Neural cell (in vitro differentiated cells): ENCODE data around the gene ADAMTS15. TPM values are rescaled to one million over a fixed set of nuclear protein-coding genes. Genes with fewer than 3 reads are reported as not detected.

Experiments used
- H2AFZ ChIP-seq: fragments of 200-600, 300-800 bp; sonication (generic), shearing (Covaris generic); 2 replicates; pipeline ENCODE4 v1.6.0; 2014; ENCODE audit warnings: low read depth, mild to moderate bottlenecking, antibody characterized with exemption, low read length, moderate library complexity
- H3F3A ChIP-seq: fragments of 200-600 bp; shearing (Covaris generic); 2 replicates; pipeline ENCODE4 v1.6.1; 2016; ENCODE audit warnings: mild to moderate bottlenecking, moderate library complexity, mixed read lengths, antibody characterized with exemption, low read length; ENCODE audit not compliant: insufficient read depth, poor library complexity, severe bottlenecking
- H3K27ac ChIP-seq: fragments of 200-600, 300-800 bp; sonication (generic), shearing (Covaris generic); 2 replicates; pipeline ENCODE4 v1.5.1; 2014; ENCODE audit warnings: mild to moderate bottlenecking, low read length, moderate library complexity
- H3K27me3 ChIP-seq: fragments of 300-800, 200-600 bp; sonication (generic), shearing (Covaris generic); 2 replicates; pipeline ENCODE4 v1.6.0; 2014; ENCODE audit warnings: mild to moderate bottlenecking, low read depth, low read length, moderate library complexity; ENCODE audit not compliant: insufficient read depth
- H3K36me3 ChIP-seq: fragments of 300-800, 200-600 bp; sonication (generic), shearing (Covaris generic); 2 replicates; pipeline ENCODE4 v1.5.1; 2014; ENCODE audit warnings: mild to moderate bottlenecking, antibody characterized with exemption, low read length, moderate library complexity; ENCODE audit not compliant: insufficient read depth
- H3K4me2 ChIP-seq: fragments of 300-800, 200-600 bp; sonication (generic), shearing (Covaris generic); 2 replicates; pipeline ENCODE4 v1.6.0; 2014; ENCODE audit warnings: mild to moderate bottlenecking, low read length
- H3K4me3 ChIP-seq: fragments of 300-800, 200-600 bp; sonication (generic), shearing (Covaris generic); 2 replicates; pipeline ENCODE4 v1.5.1; 2014; ENCODE audit warnings: mild to moderate bottlenecking, low read length, moderate library complexity
- H3K79me2 ChIP-seq: fragments of 200-600 bp; shearing (Covaris generic); replicated peaks from 2 replicates; pipeline ENCODE4 v1.6.0; 2014; ENCODE audit warnings: mild to moderate bottlenecking, low read length, moderate library complexity; ENCODE audit not compliant: insufficient read depth
- H3K9ac ChIP-seq: fragments of 300-800, 200-600 bp; sonication (generic), shearing (Covaris generic); 2 replicates; pipeline ENCODE4 v1.6.1; 2016; ENCODE audit warnings: mild to moderate bottlenecking, low read length, mixed read lengths
- H3K9me2 ChIP-seq: fragments of 200-600 bp; shearing (Covaris generic); 2 replicates; pipeline ENCODE4 v1.6.1; 2016; ENCODE audit warnings: mild to moderate bottlenecking, low read length, mixed read lengths; ENCODE audit not compliant: insufficient read depth
- H3K9me3 ChIP-seq: fragments of 200-600, 300-800 bp; sonication (generic), shearing (Covaris generic); 2 replicates; pipeline ENCODE4 v1.6.1; 2016; ENCODE audit warnings: mild to moderate bottlenecking, mixed run types, low read length, moderate library complexity, mixed read lengths
- H4K20me1 ChIP-seq: fragments of 200-600 bp; shearing (Covaris generic); 2 replicates; pipeline ENCODE4 v1.6.1; 2016; ENCODE audit warnings: mild to moderate bottlenecking, mixed run types; ENCODE audit not compliant: insufficient read depth
- EP300 ChIP-seq: fragments of 450-650 bp; conservative IDR thresholded peaks from 2 replicates; pipeline ENCODE4 v1.6.1; 2014; ENCODE audit warnings: antibody characterized with exemption, mild to moderate bottlenecking, moderate library complexity; ENCODE audit not compliant: poor library complexity, severe bottlenecking
- EZH2 ChIP-seq: fragments of 200-600, 300-800 bp; shearing (Covaris generic), sonication (generic); IDR thresholded peaks from 2 replicates; pipeline ENCODE4 v1.6.1; 2014; ENCODE audit warnings: antibody characterized with exemption, low read length, borderline replicate concordance, mild to moderate bottlenecking; ENCODE audit not compliant: insufficient read depth, poor library complexity, severe bottlenecking
- MXI1 ChIP-seq: fragments of 450-650 bp; conservative IDR thresholded peaks from 2 replicates; pipeline ENCODE4 v1.6.1; 2014; ENCODE audit warnings: antibody characterized with exemption, mild to moderate bottlenecking; ENCODE audit not compliant: poor library complexity, severe bottlenecking
- POLR2AphosphoS5 ChIP-seq: IDR thresholded peaks from 2 replicates; pipeline ENCODE4 v1.6.1; 2012
- RAD21 ChIP-seq: fragments of 450-650 bp; conservative IDR thresholded peaks from 2 replicates; pipeline ENCODE4 v1.6.1; 2014; ENCODE audit warnings: antibody characterized with exemption, mild to moderate bottlenecking, moderate library complexity
- SMC3 ChIP-seq: fragments of 450-650 bp; conservative IDR thresholded peaks from 2 replicates; pipeline ENCODE4 v1.6.1; 2014; ENCODE audit warnings: antibody characterized with exemption, mild to moderate bottlenecking, moderate library complexity; ENCODE audit not compliant: poor library complexity
- TAF1 ChIP-seq: IDR thresholded peaks from 2 replicates; pipeline ENCODE4 v1.6.1; 2012; ENCODE audit warnings: low read depth
- polyA plus RNA-seq: library from polyadenylated mRNA; depleted of rRNA; stranded (reverse); fragments of >200 nt; gene quantifications from 2 replicates; pipeline ENCODE4 v1.2.3, GENCODE V29; 2014
- TF ChIP-seq, protein P1 (sequence below): fragments of 450-650 bp; IDR thresholded peaks from 2 replicates; pipeline ENCODE4 v1.5.1; 2014; ENCODE audit warnings: antibody characterized with exemption, mild to moderate bottlenecking, moderate library complexity; ENCODE audit not compliant: poor library complexity, severe bottlenecking
- TF ChIP-seq, protein P2 (sequence below): IDR thresholded peaks from 2 replicates; pipeline ENCODE4 v1.6.1; 2012; ENCODE audit warnings: borderline replicate concordance

The ADAMTS15 gene
- polyA plus RNA-seq, 1 donor from 2014 or later, result 1.1 TPM

DNA sequence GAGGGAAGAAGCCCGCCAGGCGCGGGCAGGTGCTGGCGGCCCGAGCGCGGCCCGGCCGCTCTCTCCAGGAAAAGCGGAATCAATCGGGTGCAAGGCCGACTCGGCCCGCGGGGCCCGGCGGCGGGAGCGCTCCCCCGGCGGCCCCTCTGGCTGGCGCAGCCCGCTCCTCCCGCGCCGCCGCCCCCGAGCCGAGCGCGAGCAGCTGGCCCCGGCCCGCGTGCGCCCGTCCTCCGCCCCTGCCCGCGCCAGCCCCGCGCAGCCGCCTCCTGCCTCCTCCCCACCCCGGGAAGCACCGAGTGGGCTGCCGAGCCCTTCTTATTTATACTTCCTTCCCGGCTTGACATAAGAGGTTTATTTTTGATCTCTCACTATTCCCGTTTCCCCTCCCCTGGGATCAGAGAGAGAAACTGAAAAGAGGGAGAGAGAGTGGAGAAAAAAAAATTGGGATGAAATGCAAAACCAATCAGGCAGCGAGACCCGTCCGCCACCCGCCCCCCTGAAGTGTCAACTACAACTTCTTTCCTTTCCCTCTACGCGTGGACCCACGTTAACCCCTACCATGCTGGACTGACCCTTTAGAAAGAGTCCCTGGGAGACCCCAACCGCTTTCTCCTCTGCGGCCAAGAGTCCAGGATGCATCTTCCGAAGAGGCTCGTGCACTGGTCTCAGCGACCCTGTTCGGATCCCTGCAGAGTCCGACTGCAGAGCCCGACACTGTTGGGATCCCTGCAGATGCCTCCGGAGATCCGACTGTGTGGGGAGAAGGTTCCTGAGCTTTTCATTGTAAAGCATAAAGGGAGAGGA is 19.9 kb upstream of the ADAMTS15 start, which contains the start of gene ADAMTS8:
Gene ADAMTS8 (minus strand): TSS at position 294 of the 804 bp plus-strand sequence. CDS start 323 bp downstream, outside the sequence.
- Histone ChIP-seq H3F3A (no peaks in the 10 kb centered on the region), H3K27ac (no peak within 1 kb of the TSS), H3K9me2 (no peaks in the 10 kb centered on the region), H3K27me3 (peaks cover 49% of the 10 kb centered on the region), H3K4me2 (no peak within 1 kb of the TSS), H3K79me2 (no peaks in the 10 kb centered on the region), H4K20me1 (no peaks in the 10 kb centered on the region), H3K4me3 (peak within 1 kb of the TSS; percentile 69), H3K9me3 (no peaks in the 10 kb centered on the region), H2AFZ (no peak within 1 kb of the TSS), H3K36me3 (no peaks in the 10 kb centered on the region), H3K9ac (peak within 1 kb of the TSS; percentile 50)
- TF ChIP-seq EP300 (no peak), MXI1 (no peak), EZH2 (no peak), SMC3 (no peak), RAD21 (no peak)
- TF ChIP-seq, protein P1, sequence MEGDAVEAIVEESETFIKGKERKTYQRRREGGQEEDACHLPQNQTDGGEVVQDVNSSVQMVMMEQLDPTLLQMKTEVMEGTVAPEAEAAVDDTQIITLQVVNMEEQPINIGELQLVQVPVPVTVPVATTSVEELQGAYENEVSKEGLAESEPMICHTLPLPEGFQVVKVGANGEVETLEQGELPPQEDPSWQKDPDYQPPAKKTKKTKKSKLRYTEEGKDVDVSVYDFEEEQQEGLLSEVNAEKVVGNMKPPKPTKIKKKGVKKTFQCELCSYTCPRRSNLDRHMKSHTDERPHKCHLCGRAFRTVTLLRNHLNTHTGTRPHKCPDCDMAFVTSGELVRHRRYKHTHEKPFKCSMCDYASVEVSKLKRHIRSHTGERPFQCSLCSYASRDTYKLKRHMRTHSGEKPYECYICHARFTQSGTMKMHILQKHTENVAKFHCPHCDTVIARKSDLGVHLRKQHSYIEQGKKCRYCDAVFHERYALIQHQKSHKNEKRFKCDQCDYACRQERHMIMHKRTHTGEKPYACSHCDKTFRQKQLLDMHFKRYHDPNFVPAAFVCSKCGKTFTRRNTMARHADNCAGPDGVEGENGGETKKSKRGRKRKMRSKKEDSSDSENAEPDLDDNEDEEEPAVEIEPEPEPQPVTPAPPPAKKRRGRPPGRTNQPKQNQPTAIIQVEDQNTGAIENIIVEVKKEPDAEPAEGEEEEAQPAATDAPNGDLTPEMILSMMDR, result no peak

DNA sequence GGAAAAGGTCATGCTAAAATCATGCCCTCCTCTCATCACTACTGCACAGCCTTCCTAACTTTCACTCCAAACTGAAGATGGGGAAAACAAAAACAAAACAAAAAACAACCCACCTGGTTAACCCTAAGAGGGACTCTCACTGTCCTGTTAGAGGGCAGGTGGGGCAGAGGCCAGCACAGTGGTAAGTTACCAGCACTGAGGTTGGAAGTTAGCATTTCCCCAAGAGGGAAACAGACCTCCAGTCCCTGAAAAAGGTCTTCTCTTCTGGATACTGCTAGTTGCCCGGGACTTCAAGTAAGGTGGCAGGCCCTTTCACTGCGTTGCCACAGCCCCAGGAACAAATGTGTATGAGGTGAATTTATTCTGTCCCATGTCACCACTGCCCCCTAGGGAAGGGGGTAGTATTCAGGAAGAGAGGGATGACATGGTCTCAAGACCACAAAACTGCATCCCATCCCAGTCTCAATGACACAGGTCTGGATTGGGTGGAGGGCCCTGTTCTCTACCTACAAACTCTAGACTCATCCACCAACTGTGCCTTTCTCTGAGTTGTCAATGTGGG is 19.2 kb upstream of the ADAMTS15 start:
- no peaks in the 10 kb centered on the region for H3K79me2 ChIP-seq
- no peak overlapping the region for H2AFZ ChIP-seq
- H3K4me2 ChIP-seq, result no peak overlapping the region
- no peaks in the 10 kb centered on the region for H3K9me2 ChIP-seq
- H3K9me3 ChIP-seq, result no peaks in the 10 kb centered on the region
- no peak overlapping the region for H3K9ac ChIP-seq
- no peaks in the 10 kb centered on the region for H4K20me1 ChIP-seq
- H3F3A ChIP-seq, result no peaks in the 10 kb centered on the region
- H3K36me3 ChIP-seq, result no peaks in the 10 kb centered on the region
- H3K4me3 ChIP-seq, result no peak overlapping the region
- H3K27ac ChIP-seq, result no peak overlapping the region
- H3K27me3 ChIP-seq, result peaks cover 49% of the 10 kb centered on the region
- TF ChIP-seq TAF1 (no peak), MXI1 (no peak), POLR2AphosphoS5 (no peak), EZH2 (no peak), RAD21 (no peak), EP300 (no peak), SMC3 (no peak)
- TF ChIP-seq, protein P1, result no peak
- TF ChIP-seq, protein P2, sequence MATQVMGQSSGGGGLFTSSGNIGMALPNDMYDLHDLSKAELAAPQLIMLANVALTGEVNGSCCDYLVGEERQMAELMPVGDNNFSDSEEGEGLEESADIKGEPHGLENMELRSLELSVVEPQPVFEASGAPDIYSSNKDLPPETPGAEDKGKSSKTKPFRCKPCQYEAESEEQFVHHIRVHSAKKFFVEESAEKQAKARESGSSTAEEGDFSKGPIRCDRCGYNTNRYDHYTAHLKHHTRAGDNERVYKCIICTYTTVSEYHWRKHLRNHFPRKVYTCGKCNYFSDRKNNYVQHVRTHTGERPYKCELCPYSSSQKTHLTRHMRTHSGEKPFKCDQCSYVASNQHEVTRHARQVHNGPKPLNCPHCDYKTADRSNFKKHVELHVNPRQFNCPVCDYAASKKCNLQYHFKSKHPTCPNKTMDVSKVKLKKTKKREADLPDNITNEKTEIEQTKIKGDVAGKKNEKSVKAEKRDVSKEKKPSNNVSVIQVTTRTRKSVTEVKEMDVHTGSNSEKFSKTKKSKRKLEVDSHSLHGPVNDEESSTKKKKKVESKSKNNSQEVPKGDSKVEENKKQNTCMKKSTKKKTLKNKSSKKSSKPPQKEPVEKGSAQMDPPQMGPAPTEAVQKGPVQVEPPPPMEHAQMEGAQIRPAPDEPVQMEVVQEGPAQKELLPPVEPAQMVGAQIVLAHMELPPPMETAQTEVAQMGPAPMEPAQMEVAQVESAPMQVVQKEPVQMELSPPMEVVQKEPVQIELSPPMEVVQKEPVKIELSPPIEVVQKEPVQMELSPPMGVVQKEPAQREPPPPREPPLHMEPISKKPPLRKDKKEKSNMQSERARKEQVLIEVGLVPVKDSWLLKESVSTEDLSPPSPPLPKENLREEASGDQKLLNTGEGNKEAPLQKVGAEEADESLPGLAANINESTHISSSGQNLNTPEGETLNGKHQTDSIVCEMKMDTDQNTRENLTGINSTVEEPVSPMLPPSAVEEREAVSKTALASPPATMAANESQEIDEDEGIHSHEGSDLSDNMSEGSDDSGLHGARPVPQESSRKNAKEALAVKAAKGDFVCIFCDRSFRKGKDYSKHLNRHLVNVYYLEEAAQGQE, result no peak
